NCI-H2107 (cell line): ENCODE data around the gene GUCY1A1.
"Not testable (repeated sequence)": the region's sequence is repeated elsewhere in the genome, so short reads cannot be mapped to it uniquely, and the experiment has no call there.

Experiments used
- DNase-seq: peaks from one replicate; lab custom pipeline; 2025; lab: John Stamatoyannopoulos, UW

The GUCY1A1 gene

DNA sequence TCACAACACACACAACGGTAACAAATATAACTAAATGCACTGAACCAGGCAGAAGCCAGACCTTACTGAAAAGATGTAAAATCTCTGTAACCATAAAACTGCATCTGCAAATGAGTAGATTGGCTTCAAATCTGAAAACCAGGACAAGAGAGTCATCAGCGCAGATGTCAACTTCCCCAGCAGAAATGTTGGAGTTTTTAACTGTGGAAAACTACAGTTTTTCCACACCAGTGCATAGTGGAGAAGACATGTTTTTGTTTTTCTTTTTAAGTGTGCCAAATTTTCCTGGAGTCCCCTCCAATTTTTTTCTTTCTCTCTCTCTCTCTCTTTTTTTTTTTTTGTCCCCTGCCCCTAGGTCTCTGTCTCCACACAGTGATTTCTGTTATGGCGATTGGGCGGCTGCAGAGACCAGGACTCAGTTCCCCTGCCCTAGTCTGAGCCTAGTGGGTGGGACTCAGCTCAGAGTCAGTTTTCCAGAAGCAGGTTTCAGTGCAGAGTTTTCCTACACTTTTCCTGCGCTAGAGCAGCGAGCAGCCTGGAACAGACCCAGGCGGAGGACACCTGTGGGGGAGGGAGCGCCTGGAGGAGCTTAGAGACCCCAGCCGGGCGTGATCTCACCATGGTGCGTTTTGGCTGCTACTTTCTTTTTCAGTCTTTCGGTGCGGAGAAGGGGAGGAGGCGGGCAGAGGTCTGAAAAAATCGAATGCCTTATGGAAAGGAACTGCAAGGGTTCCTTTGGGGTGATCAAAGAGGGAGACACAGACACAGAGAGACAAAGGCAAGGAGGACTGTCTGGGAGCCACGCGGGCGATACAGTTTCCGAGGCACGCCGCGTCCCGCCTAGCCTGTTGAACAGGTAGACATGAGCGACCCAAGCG is at the start of gene GUCY1A1:
GUCY1A1 (plus strand) TSS at position 505 of the 878 bp plus-strand sequence. CDS start 30,020 bp downstream, outside the sequence.
- DNase-seq: no peak

DNA sequence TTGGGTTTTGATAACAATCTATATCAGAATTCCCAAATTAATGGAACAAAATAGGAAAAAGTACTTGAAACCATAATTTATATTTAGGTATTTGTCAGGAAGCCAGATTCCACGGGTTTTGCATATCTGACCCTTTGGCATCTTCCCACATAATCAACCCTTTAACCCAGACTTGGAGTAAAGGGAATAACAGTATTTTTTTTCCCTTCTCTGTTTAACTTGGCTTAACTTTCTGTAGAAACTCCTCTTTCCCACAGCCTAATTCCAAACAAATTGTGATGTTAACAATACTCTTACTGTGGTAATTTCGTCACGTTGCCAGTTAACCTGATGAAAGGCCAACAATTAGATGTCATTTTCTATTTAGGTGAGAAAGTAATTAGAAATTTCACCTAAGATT is 49.4 kb upstream of the GUCY1A1 start:
- DNase-seq: no peak

- DNase-seq: no peak
Observed at GRCh38 chr4:155618183-155618838, 48.3 kb upstream of the GUCY1A1 start.

DNA sequence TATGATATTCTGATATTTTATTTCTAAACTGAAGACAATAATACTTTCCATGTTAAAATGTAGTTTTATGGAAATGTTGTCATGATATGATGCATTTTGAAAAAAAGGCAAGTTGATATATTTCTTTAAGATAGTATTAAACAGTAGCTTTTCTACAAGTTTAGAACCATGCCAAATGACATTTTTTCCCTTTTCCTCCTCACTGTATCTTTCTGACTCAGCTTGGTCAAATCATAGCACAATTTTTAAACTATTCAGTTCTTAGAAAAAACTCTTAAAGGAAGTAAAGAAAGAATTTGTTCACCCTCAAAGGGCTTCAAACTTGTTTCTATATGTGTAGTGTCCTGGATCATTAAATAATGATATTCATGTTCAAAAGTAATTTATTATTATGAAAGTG is 46.0 kb upstream of the GUCY1A1 start:
- no peak for DNase-seq

GRCh38 chr4:155624478-155624877 is 42.2 kb upstream of the GUCY1A1 start:
- DNase-seq: no peak

- no peak for DNase-seq
Observed at GRCh38 chr4:155626561-155626960, 40.1 kb upstream of the GUCY1A1 start.

DNA sequence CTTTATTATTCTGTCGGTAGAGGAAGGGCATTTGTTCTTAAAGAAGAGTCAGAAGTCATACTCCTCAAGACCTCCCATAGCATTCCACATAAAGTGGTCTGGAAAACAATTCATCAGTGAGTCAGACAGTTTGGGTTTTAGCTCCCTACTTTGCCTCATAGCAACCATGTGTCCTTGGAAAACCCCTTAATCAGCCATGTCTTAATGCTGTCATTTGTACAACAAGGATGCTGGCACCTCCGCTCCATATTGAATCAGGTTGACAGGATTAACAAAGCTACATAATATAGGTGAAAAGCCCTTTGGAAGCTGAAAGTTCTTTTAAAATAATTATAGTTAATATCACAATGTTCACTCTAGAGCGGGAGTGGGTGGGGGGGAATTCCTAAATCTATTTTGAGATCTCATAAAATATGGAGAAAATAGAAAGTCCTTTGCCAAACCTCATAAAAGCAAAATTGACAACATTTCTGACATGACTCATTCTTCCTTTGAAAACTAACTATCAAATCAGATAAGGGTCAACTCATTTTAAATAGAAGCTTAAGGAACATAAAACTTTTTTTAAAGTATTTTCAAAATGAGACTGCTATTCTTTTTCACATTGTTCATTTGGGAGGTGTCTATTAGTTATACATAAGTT is 37.3 kb upstream of the GUCY1A1 start:
- no peak for DNase-seq

- DNase-seq: no peak
Observed at GRCh38 chr4:155629956-155630355, 36.7 kb upstream of the GUCY1A1 start.

DNA sequence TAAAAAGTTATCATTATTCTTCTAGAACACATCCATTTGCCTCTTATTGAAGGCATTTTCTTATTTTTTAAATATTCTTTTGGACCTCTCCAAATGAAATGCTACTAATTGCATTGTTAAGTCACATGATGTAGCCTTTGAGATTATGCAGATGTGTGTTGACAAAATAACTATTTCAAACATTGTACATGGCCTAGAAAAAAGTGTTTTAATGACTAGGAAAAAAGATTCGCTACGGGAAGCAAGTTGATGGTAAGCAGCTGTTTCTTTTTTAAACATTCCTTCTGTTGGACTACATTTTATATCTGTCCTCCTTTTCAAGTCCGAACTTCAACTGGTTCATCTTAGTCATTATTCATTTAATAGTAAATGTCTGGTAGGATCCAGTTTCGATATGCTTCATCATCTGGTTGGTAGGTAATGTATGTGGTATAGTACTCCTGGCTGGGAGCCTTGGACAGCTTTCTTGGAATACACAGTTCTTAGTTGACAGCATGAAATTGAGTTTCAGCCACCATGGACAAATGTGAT is 34.3 kb upstream of the GUCY1A1 start:
- no peak for DNase-seq

DNA sequence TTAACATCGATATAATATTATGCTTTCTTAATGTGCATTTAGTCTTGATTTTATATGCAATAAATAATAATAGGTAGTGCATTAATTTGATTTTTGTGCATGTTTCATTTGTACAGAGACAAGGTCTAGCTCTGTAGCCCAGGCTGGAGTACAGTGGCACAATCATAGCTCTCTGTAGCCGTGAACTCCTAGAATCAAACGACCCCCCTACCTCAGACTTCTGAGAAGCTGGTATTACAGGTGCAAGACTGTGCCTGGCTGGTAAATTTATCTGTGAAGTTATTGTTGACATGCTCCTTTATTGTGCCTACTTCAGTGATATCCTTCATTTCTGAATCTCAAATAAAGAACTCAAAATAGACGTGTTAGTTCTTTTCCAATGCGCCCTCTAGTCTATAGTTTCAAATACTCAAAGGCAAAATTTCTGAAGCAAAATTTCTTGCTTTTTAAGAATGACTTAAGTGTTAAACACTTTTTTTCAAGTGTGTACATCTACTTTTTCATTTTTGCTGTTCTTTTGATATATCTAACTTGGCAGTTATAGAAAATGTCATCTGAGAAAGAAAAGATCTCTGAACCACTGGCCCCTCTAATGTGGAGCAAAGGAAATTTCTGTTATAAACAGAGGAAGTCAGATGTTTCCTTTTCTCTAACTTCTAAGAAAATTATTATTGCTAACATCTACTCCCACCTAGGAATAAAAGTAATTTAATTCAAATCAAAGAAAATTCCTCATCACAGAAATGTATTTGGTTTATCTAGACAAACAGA is 28.3 kb upstream of the GUCY1A1 start:
- DNase-seq: no peak

- DNase-seq: no peak
Observed at GRCh38 chr4:155639704-155640523, 26.7 kb upstream of the GUCY1A1 start.

DNA sequence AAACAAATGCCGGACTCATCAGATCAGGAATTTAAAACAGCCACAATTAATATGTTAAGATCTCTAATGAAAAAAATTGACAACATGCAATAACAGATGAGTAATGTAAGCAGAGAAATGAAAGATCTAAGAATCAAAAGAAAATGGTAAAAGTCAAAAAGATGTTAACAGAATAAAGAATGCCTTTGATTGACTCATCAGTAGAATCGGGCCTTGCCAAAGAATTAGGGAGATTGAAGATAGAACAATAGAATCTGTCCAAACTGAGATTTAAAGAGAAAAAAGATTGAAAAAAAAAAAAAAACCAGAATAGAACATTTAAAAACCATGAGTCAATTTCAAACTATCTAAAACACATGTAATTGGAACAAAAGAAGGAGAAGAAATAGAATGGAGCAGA is 25.9 kb upstream of the GUCY1A1 start:
- no peak for DNase-seq

DNA sequence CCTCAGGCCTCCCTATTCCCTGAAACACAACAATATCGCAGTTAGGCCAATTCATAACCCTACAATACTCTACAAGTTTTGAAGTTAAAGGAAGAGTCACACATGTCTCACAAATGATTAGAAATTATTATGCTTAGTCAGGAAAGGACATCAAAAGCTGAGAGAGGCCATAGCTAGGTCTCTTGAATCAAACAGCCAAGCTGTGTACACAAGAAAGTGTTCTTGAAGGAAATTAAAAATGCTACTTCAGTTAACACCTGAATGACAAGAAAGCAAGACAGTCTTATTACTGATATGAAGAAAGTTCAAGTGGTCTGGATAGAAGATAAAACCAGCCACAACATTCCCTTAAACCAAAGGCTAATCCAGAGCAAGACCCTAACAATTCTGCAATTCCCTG is 23.6 kb upstream of the GUCY1A1 start:
- DNase-seq: no peak

DNA sequence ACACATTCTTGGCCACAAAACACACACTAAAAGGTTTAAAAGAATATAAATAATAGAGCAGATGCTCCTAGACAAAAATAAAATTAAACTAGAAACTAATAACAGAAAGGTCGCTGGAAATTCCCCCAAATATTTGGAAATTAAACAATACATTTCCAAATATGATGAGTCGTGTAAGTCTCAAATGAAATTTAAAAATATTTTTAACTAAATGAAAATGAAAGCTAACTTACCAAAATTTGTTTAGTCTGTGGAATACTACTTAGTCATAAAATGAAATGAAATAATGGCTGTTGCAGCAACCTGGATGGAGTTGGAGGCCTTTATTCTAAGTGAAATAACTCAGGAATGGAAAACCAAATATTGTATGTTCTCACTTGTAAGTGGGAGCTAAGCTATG is 20.6 kb upstream of the GUCY1A1 start:
- DNase-seq: no peak

GRCh38 chr4:155650785-155651184 is 15.9 kb upstream of the GUCY1A1 start:
- not testable (repeated sequence) for DNase-seq

- DNase-seq: no peak
Observed at GRCh38 chr4:155653052-155653451, 13.6 kb upstream of the GUCY1A1 start.

DNA sequence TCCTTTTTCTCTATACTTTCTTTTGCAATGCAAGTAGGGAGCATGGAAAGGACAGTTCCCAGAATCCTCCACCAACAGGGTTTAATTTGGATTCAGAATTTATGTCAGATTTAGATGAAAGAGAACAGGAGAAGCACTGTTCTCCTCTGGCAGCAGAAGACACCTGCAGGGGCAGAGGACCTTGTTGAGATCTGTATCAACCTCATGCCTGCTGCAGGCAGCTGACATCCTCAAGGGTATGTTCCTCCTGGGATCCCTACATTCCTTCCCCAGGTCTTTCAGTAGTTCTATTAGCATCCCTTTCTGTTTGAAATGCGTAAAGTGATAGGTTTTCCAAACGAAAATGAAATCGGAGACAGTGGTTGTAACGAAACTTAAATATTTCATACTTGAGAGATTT is 10.6 kb upstream of the GUCY1A1 start:
- no peak for DNase-seq

DNA sequence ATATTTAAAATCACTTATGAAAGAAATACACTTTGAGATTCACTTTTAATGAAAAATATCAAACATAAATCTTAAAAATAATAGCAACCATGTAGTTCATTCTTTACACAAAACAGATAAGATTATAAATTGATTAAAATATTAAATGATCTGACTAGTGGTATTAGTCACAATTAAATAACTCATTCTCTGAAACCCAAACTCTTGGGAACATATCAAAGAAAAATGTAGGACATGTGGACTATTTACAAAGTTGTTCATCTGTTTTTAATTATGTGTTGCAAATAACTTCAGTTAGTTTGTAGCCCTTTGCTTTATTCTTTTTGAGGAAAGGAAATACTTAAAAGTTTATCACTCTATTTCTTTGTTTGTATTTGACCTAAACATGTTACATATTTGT is 9.5 kb upstream of the GUCY1A1 start:
- DNase-seq: no peak

DNA sequence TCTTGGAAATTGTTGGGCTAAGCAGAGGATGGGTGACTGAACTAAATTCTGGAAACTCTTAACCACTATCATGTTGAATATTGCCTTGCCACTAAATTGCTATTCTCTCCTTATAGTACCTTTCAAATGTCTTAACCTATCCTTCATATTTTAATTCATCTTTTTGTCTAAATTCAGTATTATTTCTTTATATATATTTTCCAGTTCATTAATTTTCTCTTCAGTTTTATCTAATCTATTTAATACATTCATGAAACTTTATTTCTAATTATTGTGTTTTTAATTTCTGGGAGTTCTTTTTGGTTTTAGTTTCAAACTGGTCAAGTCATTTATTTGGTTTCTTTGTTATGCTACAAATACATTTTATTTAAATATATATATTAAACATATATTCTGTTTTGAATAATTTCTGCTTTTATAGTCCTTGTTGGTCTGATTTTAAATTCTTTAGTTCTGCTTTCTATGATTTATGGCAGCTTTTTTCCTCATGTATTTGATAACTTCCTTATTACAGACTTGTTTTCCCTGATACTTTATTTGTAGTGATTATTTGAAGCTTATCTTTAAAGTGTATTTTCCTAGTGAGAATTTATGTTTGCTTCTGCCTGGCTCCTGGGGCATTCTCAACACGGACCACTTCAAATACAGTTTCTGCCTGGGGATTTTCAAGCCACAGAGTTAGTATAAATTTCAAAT is 8.5 kb upstream of the GUCY1A1 start:
- no peak for DNase-seq

GRCh38 chr4:155658681-155659064 is 8.0 kb upstream of the GUCY1A1 start:
- no peak for DNase-seq
